GM21447 (cell line): ENCODE results near the gene SAFB2.

Experiments used
- ATAC-seq: cut with Tn5 transposase; IDR thresholded peaks from one replicate; pipeline ENCODE4 v1.9.1; 2021; ENCODE audit not compliant: unreplicated experiment

The SAFB2 gene

GRCh38 chr19:5547881-5548280, 74.7 kb downstream of the SAFB2 start:
- ATAC-seq = no peak

DNA sequence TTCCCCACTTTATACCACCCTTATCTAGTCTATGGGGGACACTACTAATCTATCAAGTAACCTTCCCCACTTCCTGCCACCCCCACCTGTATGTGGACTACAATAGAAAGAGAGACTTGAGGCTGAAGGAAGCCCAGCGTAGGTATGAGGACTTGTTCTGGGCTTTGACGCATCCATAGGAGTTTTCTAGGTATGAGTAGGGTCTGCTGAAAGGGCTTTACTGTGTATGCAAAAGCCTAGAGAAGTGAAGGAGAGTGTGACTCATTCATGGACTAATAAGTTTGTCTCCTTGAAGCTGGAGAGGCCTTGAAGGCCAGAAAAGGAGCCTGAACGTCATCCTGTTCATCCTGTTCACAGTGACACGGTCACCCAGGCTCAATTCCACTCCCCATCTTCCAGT, 76.6 kb downstream of the SAFB2 start:
- no peak for ATAC-seq

DNA sequence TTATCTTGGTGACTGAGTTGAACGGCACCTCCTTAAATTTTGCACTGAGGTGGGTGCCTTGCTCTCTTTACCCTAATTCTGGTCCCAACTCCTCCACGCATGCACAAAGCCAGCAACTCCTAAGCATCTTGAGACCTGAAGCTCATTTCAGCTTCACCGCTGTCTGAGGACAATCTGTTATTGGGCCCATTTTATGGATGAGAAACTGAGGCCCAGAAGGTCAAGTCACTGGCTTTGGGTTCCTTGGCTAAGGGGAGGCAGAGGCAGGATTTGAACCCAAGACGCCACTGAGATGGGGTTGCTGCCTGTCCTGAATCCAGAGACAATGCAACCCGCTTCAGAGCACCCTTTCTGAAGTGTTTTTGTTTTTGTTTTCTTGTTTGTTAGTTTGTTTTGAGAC, 77.5 kb downstream of the SAFB2 start:
- no peak for ATAC-seq

DNA sequence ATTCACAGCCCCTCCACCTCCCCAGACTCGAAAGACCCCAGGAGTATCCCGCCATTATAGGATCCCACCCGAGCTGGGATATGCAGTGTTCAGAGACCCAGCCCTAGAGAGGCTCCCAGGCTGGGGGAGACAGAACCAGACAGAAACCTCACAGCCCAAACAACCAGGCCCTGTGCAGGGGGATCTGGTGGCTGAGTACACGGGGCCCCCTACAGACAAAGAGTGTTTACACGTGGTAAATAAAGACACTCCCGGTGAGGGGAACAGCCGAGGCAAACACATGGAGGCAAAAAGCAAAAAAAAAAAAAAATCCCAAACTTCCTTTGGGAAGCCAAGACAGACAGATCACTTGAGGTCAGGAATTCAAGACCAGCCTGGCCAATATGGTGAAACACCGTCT, 79.9 kb downstream of the SAFB2 start:
- no peak for ATAC-seq

GRCh38 chr19:5541456-5541855, 81.1 kb downstream of the SAFB2 start:
- ATAC-seq = no peak

DNA sequence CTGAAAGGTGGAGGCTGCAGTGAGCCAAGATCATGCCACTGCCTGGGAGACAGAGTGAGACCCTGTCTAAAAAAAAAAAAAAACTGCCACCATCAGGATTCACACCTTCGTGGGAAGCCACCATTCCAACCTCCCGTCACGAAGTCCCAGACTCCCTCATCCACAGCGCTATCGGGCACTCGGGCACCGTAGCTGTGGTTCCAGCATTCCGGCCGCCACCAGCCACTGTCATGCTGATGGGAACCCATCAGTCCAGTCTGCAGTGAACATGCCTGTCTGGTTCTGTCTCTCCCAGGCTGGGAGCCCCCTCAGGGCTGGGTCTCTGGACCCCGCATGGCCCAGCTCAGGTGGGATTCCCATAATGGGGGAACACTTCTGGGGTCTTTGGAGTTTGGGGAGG, 82.4 kb downstream of the SAFB2 start:
- no peak for ATAC-seq

DNA sequence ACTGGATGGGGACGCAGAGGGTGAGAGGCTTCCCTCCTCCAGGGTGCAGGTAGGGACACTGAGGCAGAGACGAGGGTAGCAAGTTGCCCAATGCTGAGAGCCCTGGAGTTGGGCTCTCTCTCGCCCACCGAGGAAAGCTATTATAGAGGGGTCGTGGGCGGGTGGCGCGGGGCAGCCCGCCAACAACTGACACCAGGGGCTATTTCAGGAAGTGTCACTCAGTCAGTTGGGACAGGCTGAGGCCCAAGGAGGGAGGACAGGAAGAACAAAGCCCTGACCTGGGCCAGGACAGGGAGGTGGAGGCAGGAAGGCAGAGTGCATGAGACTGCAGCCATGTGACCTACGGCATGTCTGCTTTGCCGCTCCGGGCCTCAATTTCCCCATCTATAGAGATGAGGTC, 84.7 kb downstream of the SAFB2 start:
- ATAC-seq = no peak
